Esophagus muscularis mucosa (tissue), 4 donors: Measurements from ENCODE around the gene HELZ. TPM values are rescaled to one million over a fixed set of nuclear protein-coding genes. Genes with fewer than 3 reads are reported as not detected.
A peak's percentile ranks its signal among the peaks of the same experiment; 100 is the strongest.
"Not testable (repeated sequence)": the region's sequence is repeated elsewhere in the genome, so short reads cannot be mapped to it uniquely, and the experiment has no call there.

Experiments used
- DNase-seq: peaks from one replicate; pipeline ENCODE4 v3.0.0-alpha.2; 2017; ENCODE audit errors: extremely low spot score
- H3K27ac ChIP-seq, 4 donors: fragments of 200-600 bp; sonication (generic); replicated peaks in 1 of 4; 1 replicate in 3 of 4; 2 replicates in 1 of 4; pipeline ENCODE4 v1.5.1; 2016 to 2019; ENCODE audit warnings: mild to moderate bottlenecking in 1 of 4
- H3K27me3 ChIP-seq, 4 donors: fragments of 200-600 bp; sonication (generic); one replicate each; pipeline versions ENCODE4 v1.5.1 to v1.6.0; 2016 to 2019
- H3K36me3 ChIP-seq, 4 donors: fragments of 200-600 bp; sonication (generic); one replicate each; pipeline ENCODE4 v1.5.1; 2016 to 2019
- H3K4me1 ChIP-seq, 4 donors: fragments of 200-600 bp; sonication (generic); one replicate each; pipeline ENCODE4 v1.5.1; 2016 to 2019
- H3K4me3 ChIP-seq, 4 donors: fragments of 200-600 bp; sonication (generic); 1 replicate in 2 of 4; 2 replicates in 2 of 4; pipeline ENCODE4 v1.5.1; 2016 to 2019; ENCODE audit warnings: mild to moderate bottlenecking in 4 of 4, moderate library complexity in 1 of 4
- H3K9me3 ChIP-seq, 4 donors: fragments of 200-600 bp; sonication (generic); 1 replicate in 3 of 4; 2 replicates in 1 of 4; pipeline ENCODE4 v1.5.1; 2016 to 2019
- CTCF ChIP-seq, 3 experiments: fragments of 200-600 bp in 2 of 3; fragments of 450-650 bp in 1 of 3; sonication (generic) in 2 of 3; IDR thresholded peaks; one replicate each; pipeline ENCODE4 v1.5.1; 2017 to 2019; ENCODE audit warnings: antibody characterized with exemption in 3 of 3, mild to moderate bottlenecking in 2 of 3, moderate library complexity in 1 of 3
- EP300 ChIP-seq: sonication (generic); formaldehyde crosslinking; IDR thresholded peaks from one replicate; pipeline ENCODE4 v1.6.1; 2017; ENCODE audit warnings: antibody characterized with exemption
- POLR2A ChIP-seq: fragments of 450-650 bp; IDR thresholded peaks from one replicate; pipeline ENCODE4 v1.6.1; 2017; ENCODE audit warnings: antibody characterized with exemption, moderate library complexity, mild to moderate bottlenecking, low read depth
- POLR2AphosphoS5 ChIP-seq, 2 donors: sonication (generic); formaldehyde crosslinking; IDR thresholded peaks; one replicate each; pipeline ENCODE4 v1.6.1; 2017; ENCODE audit warnings: antibody characterized with exemption in 2 of 2
- WGBS: methylation state at CpG from one replicate; pipeline ENCODE4 v1.1.5; 2018; 5-methylcytosine and 5-hydroxymethylcytosine counted together
- intact Hi-C: fragments of 100-400 bp; cut with DNase I; formaldehyde crosslinking; loops from one replicate; pipeline ENCODE4 v1.15.1; 2023
- total RNA-seq, 4 donors: library from RNA; depleted of rRNA; stranded (reverse); fragments of >200 nt; gene quantifications; one replicate each; pipeline versions ENCODE4 v1.1.0 to v1.2.1, GENCODE V29; 2016

The HELZ gene
- total RNA-seq, 4 donors from 2014 or later, result 35.0 to 62.3 (median 45.8) TPM

DNA sequence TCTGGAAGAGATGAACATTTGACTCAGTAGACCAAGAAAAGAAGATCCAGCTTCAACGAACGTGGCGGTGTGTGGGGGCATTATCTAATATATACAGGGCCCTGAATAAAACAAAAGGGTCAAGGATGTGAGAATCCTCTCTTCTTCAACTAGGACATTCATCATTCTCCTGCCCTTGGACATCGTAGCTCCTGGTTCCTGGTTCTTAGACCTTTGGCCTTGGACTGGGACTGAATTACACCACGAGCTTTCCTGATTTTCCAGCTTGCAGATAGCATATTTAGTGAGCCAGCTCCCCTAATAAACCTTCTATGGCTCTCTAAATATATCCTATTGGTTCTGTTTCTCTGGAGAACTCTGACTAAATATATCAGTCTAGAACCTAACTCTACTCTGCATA, 29.5 kb upstream of the HELZ start:
- 77% methylated on average over 5 of the region's 5 CpGs for WGBS
- TF ChIP-seq POLR2AphosphoS5 (IDR thresholded peaks at IDR 0.05), result no peak
- intact Hi-C loops, result no loop called here

DNA sequence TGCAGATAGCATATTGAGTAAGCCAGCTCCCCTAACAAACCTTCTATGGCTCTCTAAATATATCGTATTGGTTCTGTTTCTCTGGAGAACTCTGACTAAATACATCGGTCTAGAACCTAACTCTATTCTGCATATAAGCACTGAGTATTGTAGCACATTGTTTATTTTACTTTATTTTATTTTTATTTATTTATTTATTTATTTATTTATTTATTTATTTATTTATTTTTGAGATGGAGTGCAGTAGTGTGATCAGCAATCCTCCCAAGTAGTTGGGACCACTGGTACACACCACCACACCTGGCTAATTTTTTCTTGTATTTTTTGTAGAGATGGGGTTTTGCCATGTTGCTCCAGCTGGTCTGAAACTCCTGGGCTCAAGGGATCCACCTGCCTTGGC, 28.9 kb upstream of the HELZ start:
- 91% methylated on average over 2 of the region's 2 CpGs for WGBS
- intact Hi-C loops, result no loop called here
- no peaks in the 10 kb centered on the region for H3K4me1 ChIP-seq

More for the DNA sequence above, 29.5 kb upstream of the HELZ start:
- H3K4me1 ChIP-seq, result no peaks in the 10 kb centered on the region
- no peak for DNase-seq
- H3K27ac ChIP-seq, result no peak overlapping the region
- no peak overlapping the region for H3K4me3 ChIP-seq
- H3K36me3 ChIP-seq, result no peaks in the 10 kb centered on the region
- H3K27me3 ChIP-seq, result no peaks in the 10 kb centered on the region
- no peaks in the 10 kb centered on the region for H3K9me3 ChIP-seq

DNA sequence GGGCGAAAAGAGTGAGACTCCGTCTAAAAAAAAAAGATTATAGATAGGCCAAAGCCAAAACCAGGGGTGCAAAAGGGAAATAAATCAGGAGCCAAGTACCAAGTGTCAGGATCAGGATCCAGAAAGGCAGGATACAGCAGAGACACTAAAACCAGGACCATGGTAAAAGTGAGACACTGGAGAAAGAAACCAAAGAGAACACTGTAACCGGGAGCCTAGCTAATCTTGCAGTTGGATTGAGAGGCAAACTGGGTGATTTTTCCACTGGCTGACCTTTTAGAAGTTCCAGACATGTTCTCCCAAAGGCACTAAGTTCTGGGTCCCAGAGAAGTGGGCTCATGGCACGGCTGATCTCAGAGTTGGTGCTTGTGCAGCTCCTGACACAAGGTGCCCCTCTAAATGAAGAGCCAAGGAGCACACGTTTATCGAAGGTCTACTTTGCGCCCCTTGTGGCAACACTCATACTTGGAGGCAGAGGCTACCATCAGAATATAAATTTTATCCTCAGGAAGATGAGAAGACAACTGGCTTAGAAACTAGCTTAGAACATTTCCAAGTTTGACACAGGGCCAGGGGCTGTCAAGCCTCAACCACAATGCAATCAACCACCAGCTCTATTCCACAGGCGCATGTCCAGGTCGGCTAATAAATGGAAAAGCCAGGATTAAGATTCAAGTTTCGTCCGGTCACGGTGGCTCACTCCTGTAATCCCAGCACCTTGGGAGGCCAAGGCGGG, 27.5 kb upstream of the HELZ start:
- intact Hi-C loops, result no loop called here
- WGBS, result 82% methylated on average over 13 of the region's 13 CpGs
- H3K4me3 ChIP-seq, result no peak overlapping the region
- no peaks in the 10 kb centered on the region for H3K36me3 ChIP-seq
- H3K27ac ChIP-seq, result no peak overlapping the region
- no peaks in the 10 kb centered on the region for H3K4me1 ChIP-seq
- no peak for TF ChIP-seq POLR2AphosphoS5 (IDR thresholded peaks at IDR 0.05)
- TF ChIP-seq EP300, result no peak
- TF ChIP-seq POLR2A, result no peak
- TF ChIP-seq CTCF (IDR thresholded peaks at IDR 0.05), result peak in 1 of 3 experiments; percentile 10
- no peak for DNase-seq
- H3K27me3 ChIP-seq, result no peaks in the 10 kb centered on the region
- H3K9me3 ChIP-seq, result no peaks in the 10 kb centered on the region

More for the DNA sequence above, 28.9 kb upstream of the HELZ start:
- Histone ChIP-seq H3K9me3 (no peaks in the 10 kb centered on the region), H3K36me3 (no peaks in the 10 kb centered on the region), H3K4me3 (no peak overlapping the region), H3K27ac (no peak overlapping the region), H3K27me3 (no peaks in the 10 kb centered on the region)
- no peak for DNase-seq
- TF ChIP-seq POLR2A (no peak), POLR2AphosphoS5 (IDR thresholded peaks at IDR 0.05) (no peak), CTCF (IDR thresholded peaks at IDR 0.05) (no peak), EP300 (no peak)

- H3K9me3 ChIP-seq, H3K4me3 ChIP-seq, intact Hi-C loops, H3K4me1 ChIP-seq, H3K36me3 ChIP-seq, H3K27me3 ChIP-seq, H3K27ac ChIP-seq, DNase-seq: not testable (repeated sequence)
- 93% methylated on average over 2 of the region's 2 CpGs for WGBS
These were observed 26.2 kb upstream of the HELZ start for GRCh38 chr17:67271187-67271586.

GRCh38 chr17:67270416-67270815, 25.4 kb upstream of the HELZ start:
- no peaks in the 10 kb centered on the region for H3K9me3 ChIP-seq
- H3K27ac ChIP-seq, result no peak overlapping the region
- no peak for TF ChIP-seq EP300
- TF ChIP-seq CTCF (IDR thresholded peaks at IDR 0.05), result no peak
- TF ChIP-seq POLR2A, result no peak
- TF ChIP-seq POLR2AphosphoS5 (IDR thresholded peaks at IDR 0.05), result no peak
- H3K4me3 ChIP-seq, result no peak overlapping the region
- no peaks in the 10 kb centered on the region for H3K36me3 ChIP-seq
- H3K4me1 ChIP-seq, result no peaks in the 10 kb centered on the region
- DNase-seq, result no peak
- H3K27me3 ChIP-seq, result no peaks in the 10 kb centered on the region
- intact Hi-C loops, result no loop called here
- WGBS, result 82% methylated on average over 6 of the region's 6 CpGs

DNA sequence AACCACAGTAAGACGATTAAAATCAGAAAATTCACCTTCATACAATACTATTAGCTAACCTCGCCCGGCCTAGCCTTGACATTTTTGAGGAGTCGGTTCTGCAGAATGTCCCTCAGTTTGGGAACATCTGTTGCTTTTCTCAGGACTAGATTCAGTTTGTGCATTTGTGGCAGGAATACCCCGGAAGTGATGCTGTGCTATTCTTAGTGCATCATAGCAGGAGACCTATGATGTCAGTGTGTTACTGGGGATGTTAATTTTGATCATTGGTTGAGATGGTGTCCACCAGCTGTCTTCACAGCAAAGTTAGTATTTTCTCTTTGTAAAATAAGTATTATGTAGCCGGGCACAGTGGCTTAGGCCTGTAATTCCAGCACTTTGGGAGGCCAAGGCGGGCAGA, 21.5 kb upstream of the HELZ start:
- H3K27me3 ChIP-seq, result no peaks in the 10 kb centered on the region
- no peak overlapping the region for H3K4me3 ChIP-seq
- intact Hi-C loops, result no loop called here
- H3K36me3 ChIP-seq, result no peaks in the 10 kb centered on the region
- TF ChIP-seq EP300 (no peak), POLR2AphosphoS5 (IDR thresholded peaks at IDR 0.05) (no peak), POLR2A (no peak), CTCF (IDR thresholded peaks at IDR 0.05) (no peak)
- no peak overlapping the region for H3K27ac ChIP-seq
- no peak for DNase-seq
- WGBS, result 90% methylated on average over 7 of the region's 7 CpGs
- H3K9me3 ChIP-seq, result no peaks in the 10 kb centered on the region
- H3K4me1 ChIP-seq, result peaks cover 0 to under 1% (median 0%) of the 10 kb centered on the region in 4 donors
